ENCODE data around the gene PPP4C. TPM values are rescaled to one million over a fixed set of nuclear protein-coding genes. Genes with fewer than 3 reads are reported as not detected.

PPP4C gene
- total RNA-seq, 1 experiment from 2014 or later = 165 TPM

DNA sequence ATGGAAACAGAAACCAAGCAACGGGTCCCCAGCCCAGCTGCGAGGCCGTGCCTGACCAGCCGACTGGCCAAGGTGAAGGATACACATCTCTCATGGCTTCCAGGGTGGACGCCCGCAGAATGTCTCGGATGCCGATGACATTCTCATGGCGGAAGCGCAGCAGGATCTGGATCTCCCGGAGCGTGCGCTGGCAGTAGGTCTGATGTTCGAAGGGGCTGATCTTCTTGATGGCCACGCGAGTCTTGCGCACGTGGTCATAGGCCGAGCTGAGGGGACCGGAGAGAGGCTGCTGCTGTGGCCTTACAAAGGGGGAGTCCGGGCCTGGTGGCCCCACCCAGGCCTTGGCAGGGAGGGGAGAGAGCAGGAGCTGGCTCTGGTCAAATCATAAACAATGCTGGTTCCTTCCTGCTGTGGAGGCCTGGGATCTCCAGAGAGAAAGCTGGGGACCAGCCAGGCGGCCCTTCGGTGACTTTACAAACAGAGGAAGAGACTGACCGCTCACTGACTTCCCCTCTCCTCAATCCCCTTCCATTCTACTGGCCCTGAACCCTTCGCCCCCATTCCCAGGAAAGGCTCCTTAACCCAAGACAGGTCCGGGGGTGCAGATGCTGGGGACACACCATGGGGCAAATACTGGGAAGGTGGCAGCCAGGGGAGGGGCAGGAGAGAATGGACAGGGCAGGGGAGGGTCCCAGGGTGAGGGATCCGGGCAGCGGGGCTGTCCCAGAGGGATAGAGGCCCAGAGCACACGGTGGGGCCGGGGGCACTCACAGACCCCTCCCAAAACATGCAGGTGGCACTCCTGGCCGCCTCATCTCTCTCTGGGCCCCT is 46.2 kb downstream of the PPP4C start:
- H3K36me3 ChIP-seq (ENCODE audit: control insufficient read depth in 1 of 2, insufficient read depth in 2 of 2, low read length in 2 of 2) = no peaks in the 10 kb centered on the region
- BruUV-seq (replicated peaks) = no TSS peak
- DNase-seq (ENCODE audit: low read depth, low spot score) (no peak), ATAC-seq (no peak)
- no peaks in the 10 kb centered on the region for H3K27me3 ChIP-seq (ENCODE audit: insufficient read depth, low read length)
- H3K9me2 ChIP-seq (ENCODE audit: insufficient read depth) = no peaks in the 10 kb centered on the region
- RAD21 ChIA-PET (ENCODE audit: low non-redundant PET in 1 of 2, low total read pairs in 2 of 2, uncharacterized antibody in 2 of 2, unreplicated experiment in 2 of 2) = no interaction called here
- no peak for TF ChIP-seq EZH2phosphoT487 (IDR thresholded peaks at IDR 0.05; ENCODE audit: borderline replicate concordance)
- TF ChIP-seq, protein P1, sequence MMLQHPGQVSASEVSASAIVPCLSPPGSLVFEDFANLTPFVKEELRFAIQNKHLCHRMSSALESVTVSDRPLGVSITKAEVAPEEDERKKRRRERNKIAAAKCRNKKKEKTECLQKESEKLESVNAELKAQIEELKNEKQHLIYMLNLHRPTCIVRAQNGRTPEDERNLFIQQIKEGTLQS (IDR thresholded peaks at IDR 0.05) = no peak
- TF ChIP-seq YY1 (IDR thresholded peaks at IDR 0.05; ENCODE audit: extremely low read depth, insufficient replicate concordance, low read depth, low read length) = no peak
- TF ChIP-seq MAX (IDR thresholded peaks at IDR 0.05) = no peak
- TF ChIP-seq FOSL1 (IDR thresholded peaks at IDR 0.05; ENCODE audit: low read depth) = no peak
- TF ChIP-seq CTCF (IDR thresholded peaks at IDR 0.05 in 2 of 3, conservative IDR thresholded peaks at IDR 0.05 in 1 of 3; ENCODE audit: borderline replicate concordance in 1 of 3, insufficient read depth in 1 of 3, low read depth in 2 of 3, low read length in 2 of 3) = no peak
- TF ChIP-seq SIN3A (IDR thresholded peaks at IDR 0.05; ENCODE audit: low read depth) = no peak
- TF ChIP-seq CBX3 (IDR thresholded peaks at IDR 0.05; ENCODE audit: low read depth) = no peak
- CTCF ChIA-PET = interaction anchor here (1.1 kb wide), 1 partner anchor 10 kb away, joined by 4 read pairs; no protein-coding TSS in a partner anchor
- POLR2A ChIA-PET = no interaction called here
- H3K27ac ChIP-seq (ENCODE audit: low read depth, low read length) = peak overlapping the region; percentile 59; the same call in 1 of the 2 replicates
- peaks cover 10 to 20% of the 10 kb centered on the region in 2 experiments for H3K4me1 ChIP-seq (ENCODE audit: control insufficient read depth in 1 of 2, insufficient read depth in 2 of 2, low read length in 2 of 2)
- no peaks in the 10 kb centered on the region for H3K79me2 ChIP-seq (ENCODE audit: insufficient read depth, low read length)
- H3K9ac ChIP-seq (ENCODE audit: low read length) = peak overlapping the region; percentile 73
- H4K20me1 ChIP-seq (ENCODE audit: insufficient read depth) = no peaks in the 10 kb centered on the region
- intact Hi-C loops (cut with micrococcal nuclease) = no loop called here
- no peak overlapping the region for H2AFZ ChIP-seq (ENCODE audit: low read depth, low read length, poor library complexity, severe bottlenecking)
- H3K9me3 ChIP-seq (ENCODE audit: control insufficient read depth in 1 of 2, insufficient read depth in 1 of 2, low read depth in 1 of 2, low read length in 2 of 2) = no peaks in the 10 kb centered on the region
- peak overlapping the region; percentile 70 for H3K4me3 ChIP-seq (replicated peaks in 1 of 2; ENCODE audit: low read depth in 1 of 2, low read length in 2 of 2)
- H3K4me2 ChIP-seq (ENCODE audit: low read length) = peak overlapping the region; percentile 83
